Loucy (cell line): ENCODE measurements around the gene UFSP2.

Experiments used
- H2AFZ ChIP-seq: fragments of 200-600 bp; sonication (generic); 2 replicates; pipeline ENCODE4 v1.6.0; 2016; ENCODE audit warnings: antibody characterized with exemption, mild to moderate bottlenecking, low read length, moderate library complexity
- H3F3A ChIP-seq: fragments of 200-600 bp; 2 replicates; pipeline ENCODE4 v1.6.0; 2016; ENCODE audit warnings: antibody characterized with exemption, low read depth, mild to moderate bottlenecking
- H3K27me3 ChIP-seq: fragments of 200-600 bp; sonication (generic); 2 replicates; pipeline ENCODE4 v1.6.1; 2014; ENCODE audit warnings: low read length, mild to moderate bottlenecking; ENCODE audit not compliant: insufficient read depth, poor library complexity, severe bottlenecking
- H3K36me3 ChIP-seq: fragments of 200-600 bp; sonication (generic); 2 replicates; pipeline ENCODE4 v1.6.1; 2016; ENCODE audit warnings: low read length; ENCODE audit not compliant: insufficient read depth
- H3K4me1 ChIP-seq: fragments of 200-600 bp; sonication (generic); 2 replicates; pipeline ENCODE4 v1.5.1; 2014; ENCODE audit warnings: low read length, mild to moderate bottlenecking; ENCODE audit not compliant: insufficient read depth, poor library complexity, severe bottlenecking
- H3K4me2 ChIP-seq: fragments of 200-600 bp; sonication (generic); 2 replicates; pipeline ENCODE4 v1.6.0; 2014; ENCODE audit warnings: antibody characterized with exemption, low read length, low read depth, mild to moderate bottlenecking; ENCODE audit not compliant: poor library complexity, severe bottlenecking
- H3K4me3 ChIP-seq: fragments of 200-600 bp; sonication (generic); 2 replicates; pipeline ENCODE4 v1.5.1; 2014; ENCODE audit warnings: low read length, mild to moderate bottlenecking, mixed read lengths; ENCODE audit not compliant: poor library complexity, severe bottlenecking
- H3K79me2 ChIP-seq: fragments of 200-600 bp; sonication (generic); 2 replicates; pipeline ENCODE4 v1.6.1; 2014; ENCODE audit warnings: low read length; ENCODE audit not compliant: insufficient read depth
- H3K9ac ChIP-seq: fragments of 200-600 bp; sonication (generic); 2 replicates; pipeline ENCODE4 v1.6.0; 2014; ENCODE audit warnings: mild to moderate bottlenecking, low read depth, low read length, moderate library complexity; ENCODE audit not compliant: poor library complexity, severe bottlenecking
- H3K9me2 ChIP-seq: fragments of 200-600 bp; sonication (generic); replicated peaks from 2 replicates; pipeline ENCODE4 v1.6.1; 2016; ENCODE audit warnings: low read depth, low read length, mixed read lengths
- H3K9me3 ChIP-seq: fragments of 200-600 bp; sonication (generic); 2 replicates; pipeline ENCODE4 v1.6.1; 2014; ENCODE audit warnings: mild to moderate bottlenecking, antibody characterized with exemption, low read length, low read depth; ENCODE audit not compliant: insufficient read depth
- H4K20me1 ChIP-seq: fragments of 200-600 bp; sonication (generic); 2 replicates; pipeline ENCODE4 v1.6.0; 2014; ENCODE audit warnings: antibody characterized with exemption, low read length, mild to moderate bottlenecking; ENCODE audit not compliant: insufficient read depth, poor library complexity, severe bottlenecking
- CTCF ChIP-seq: fragments of 200-600 bp; sonication (generic); conservative IDR thresholded peaks from 2 replicates; pipeline ENCODE4 v1.5.1; 2014; ENCODE audit warnings: mild to moderate bottlenecking, antibody characterized with exemption, low read length
- EZH2phosphoT487 ChIP-seq: fragments of 200-600 bp; IDR thresholded peaks from 2 replicates; pipeline ENCODE4 v1.6.1; 2018; ENCODE audit warnings: antibody characterized with exemption, mild to moderate bottlenecking, moderate library complexity, borderline replicate concordance

The UFSP2 gene

DNA sequence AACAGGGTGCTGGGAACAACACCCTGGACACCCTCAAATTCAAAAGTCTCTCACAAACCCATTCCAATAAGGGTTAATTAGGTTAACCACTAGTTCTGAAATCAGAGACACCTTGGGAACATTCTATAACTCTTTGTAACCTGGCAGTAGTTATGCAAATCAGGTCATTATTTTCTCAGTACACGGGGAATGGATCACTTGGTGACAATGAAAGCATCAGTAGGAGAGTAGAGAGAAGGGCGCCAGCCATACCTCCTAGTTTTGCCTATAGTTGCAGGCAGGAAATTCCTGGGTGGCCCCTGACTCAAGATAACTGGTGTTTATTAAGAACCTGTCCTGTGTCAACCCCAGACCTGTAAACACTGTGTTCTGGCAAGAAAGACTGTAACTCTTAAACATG is 43.2 kb upstream of the UFSP2 start:
- Histone ChIP-seq H3K36me3 (no peaks in the 10 kb centered on the region), H3F3A (no peaks in the 10 kb centered on the region), H4K20me1 (no peaks in the 10 kb centered on the region), H3K4me3 (no peak overlapping the region), H3K9me3 (no peaks in the 10 kb centered on the region), H2AFZ (no peak overlapping the region), H3K79me2 (no peaks in the 10 kb centered on the region), H3K27me3 (no peaks in the 10 kb centered on the region), H3K4me1 (no peaks in the 10 kb centered on the region), H3K4me2 (no peak overlapping the region), H3K9me2 (no peaks in the 10 kb centered on the region), H3K9ac (no peak overlapping the region)
- no peak for TF ChIP-seq CTCF

DNA sequence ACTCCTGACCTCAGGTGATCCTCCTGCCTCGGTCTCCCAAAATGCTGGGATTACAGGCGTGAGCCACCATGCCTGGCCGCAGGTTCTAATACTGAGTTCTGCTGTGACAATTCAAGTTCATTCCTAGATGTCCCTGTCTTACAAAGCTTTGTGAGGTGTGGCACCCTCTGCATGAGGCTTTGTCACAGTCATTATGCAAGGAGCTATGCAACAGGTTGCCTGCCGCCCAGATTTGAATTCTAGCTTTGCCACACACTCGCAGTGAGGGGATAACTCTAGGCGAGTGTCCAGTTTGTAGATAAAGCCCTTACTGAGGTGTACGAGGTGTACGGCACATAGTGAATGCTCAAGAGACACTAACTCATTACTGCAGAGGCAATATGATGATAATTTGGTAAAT is 42.2 kb upstream of the UFSP2 start:
- H3K9me3 ChIP-seq: no peaks in the 10 kb centered on the region
- H3K36me3 ChIP-seq: no peaks in the 10 kb centered on the region

DNA sequence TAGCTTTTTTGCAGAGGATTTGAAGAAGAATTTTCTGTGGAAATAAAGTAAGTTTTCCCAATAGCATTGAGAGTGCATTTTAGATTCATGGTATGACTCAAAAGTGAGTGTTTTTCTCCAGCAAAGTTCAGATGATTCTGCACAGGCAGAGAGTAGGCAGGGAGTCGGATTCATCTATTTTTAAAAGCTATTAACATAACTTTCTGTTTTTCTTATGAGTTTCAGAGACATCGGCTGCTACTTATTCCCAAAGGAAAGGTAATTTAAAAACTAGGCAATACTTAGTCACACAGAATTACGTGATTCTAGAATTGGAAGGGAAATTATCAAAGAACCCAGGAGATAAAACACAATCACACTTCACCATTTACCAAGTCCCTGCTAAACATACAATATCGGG is 41.3 kb upstream of the UFSP2 start:
- no peaks in the 10 kb centered on the region for H3F3A ChIP-seq
- H3K4me2 ChIP-seq: no peak overlapping the region
- H3K9ac ChIP-seq: no peak overlapping the region
- TF ChIP-seq EZH2phosphoT487 (no peak), CTCF (no peak)
- H2AFZ ChIP-seq: no peak overlapping the region
- H4K20me1 ChIP-seq: no peaks in the 10 kb centered on the region
- no peaks in the 10 kb centered on the region for H3K9me2 ChIP-seq
- H3K36me3 ChIP-seq: no peaks in the 10 kb centered on the region
- H3K9me3 ChIP-seq: no peaks in the 10 kb centered on the region
- no peaks in the 10 kb centered on the region for H3K27me3 ChIP-seq
- H3K4me1 ChIP-seq: no peaks in the 10 kb centered on the region
- no peak overlapping the region for H3K4me3 ChIP-seq
- H3K79me2 ChIP-seq: no peaks in the 10 kb centered on the region

More for the DNA sequence above, 42.2 kb upstream of the UFSP2 start:
- no peaks in the 10 kb centered on the region for H3F3A ChIP-seq
- TF ChIP-seq EZH2phosphoT487 (no peak), CTCF (no peak)
- no peaks in the 10 kb centered on the region for H3K79me2 ChIP-seq
- no peak overlapping the region for H3K4me3 ChIP-seq
- H3K4me1 ChIP-seq: no peaks in the 10 kb centered on the region
- H3K9ac ChIP-seq: no peak overlapping the region
- no peaks in the 10 kb centered on the region for H3K27me3 ChIP-seq
- H3K4me2 ChIP-seq: no peak overlapping the region
- H2AFZ ChIP-seq: no peak overlapping the region
- H3K9me2 ChIP-seq: no peaks in the 10 kb centered on the region
- no peaks in the 10 kb centered on the region for H4K20me1 ChIP-seq
